Breast epithelium (tissue), 3 donors: Measurements from ENCODE around the gene CPA4.

ENCODE experiments used
- POLR2A ChIP-seq: fragments of 450-650 bp; IDR thresholded peaks from one replicate; pipeline ENCODE4 v1.6.1; 2016; ENCODE audit warnings: antibody characterized with exemption, mild to moderate bottlenecking, moderate library complexity
- POLR2AphosphoS5 ChIP-seq, 3 donors: sonication (generic); formaldehyde crosslinking; IDR thresholded peaks; one replicate each; pipeline ENCODE4 v1.6.1; 2017; ENCODE audit warnings: antibody characterized with exemption in 3 of 3

DNA sequence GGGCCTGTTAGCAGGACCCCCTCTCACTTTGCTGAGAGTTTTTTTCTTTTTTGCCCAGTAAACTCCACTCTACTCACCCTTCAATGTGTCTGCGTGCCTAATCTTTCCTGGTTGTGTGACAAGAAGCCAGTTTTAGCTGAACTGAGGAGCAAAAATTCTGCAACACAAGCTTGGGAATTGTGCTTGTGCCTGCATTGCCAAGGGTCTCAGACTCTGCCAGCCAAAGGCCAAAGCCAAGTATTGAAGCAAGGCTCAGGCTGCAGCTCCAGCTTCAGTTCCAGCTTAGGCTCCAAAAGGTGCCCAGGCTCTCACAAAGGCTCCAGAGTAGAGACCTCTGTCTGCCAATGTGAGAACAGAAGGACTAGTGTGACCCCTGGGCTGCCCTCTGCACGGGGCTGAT is 30.5 kb upstream of the CPA4 start:
- no peak for TF ChIP-seq POLR2A
- no peak for TF ChIP-seq POLR2AphosphoS5 (IDR thresholded peaks at IDR 0.05)
